H1 (cell line): ENCODE measurements around the gene VPS13A. TPM values are rescaled to one million over a fixed set of nuclear protein-coding genes. Genes with fewer than 3 reads are reported as not detected.

Experiments
- CTCF ChIA-PET: fragments of 300-600 bp; sonication (Branson Sonifier 250); formaldehyde crosslinking; loops from one replicate; lab custom pipeline; 2021; ENCODE audit not compliant: partially characterized antibody; lab: Charles Lee
- POLR2A ChIA-PET: fragments of 300-600 bp; sonication (Branson Sonifier 250); formaldehyde crosslinking; loops from one replicate; lab custom pipeline; 2021; ENCODE audit warnings: inconsistent platforms; ENCODE audit not compliant: partially characterized antibody; lab: Charles Lee
- DNase-seq, 2 experiments: peaks; one replicate each; pipeline versions ENCODE4 v3.0.0 to v3.0.0-alpha.2; 2010 to 2022; ENCODE audit warnings: low spot score in 2 of 2, low read depth in 1 of 2, mixed read lengths in 1 of 2
- FAIRE-seq: peaks from 2 replicates; lab custom pipeline; 2011; peaks lifted over from hg19 to GRCh38; lab: Jason Lieb, UNC
- H2AFZ ChIP-seq: 2 replicates; pipeline ENCODE4 v1.8.1; 2012; ENCODE audit warnings: low read length, inconsistent platforms
- H2AK5ac ChIP-seq: 2 replicates; pipeline ENCODE4 v1.6.1; 2013; ENCODE audit warnings: low read depth, low read length
- H2BK120ac ChIP-seq: replicated peaks from 2 replicates; pipeline ENCODE3; 2013; ENCODE audit warnings: low read depth, low read length, inconsistent platforms
- H2BK12ac ChIP-seq: 2 replicates; pipeline ENCODE4 v1.6.1; 2013; ENCODE audit warnings: low read depth, low read length
- H2BK15ac ChIP-seq: 2 replicates; pipeline ENCODE4 v1.6.1; 2013; ENCODE audit warnings: low read length
- H2BK20ac ChIP-seq: 2 replicates; pipeline ENCODE4 v1.6.1; 2013; ENCODE audit warnings: low read length
- H2BK5ac ChIP-seq: 2 replicates; pipeline ENCODE4 v1.6.1; 2013; ENCODE audit warnings: low read depth, low read length
- H3K14ac ChIP-seq: 2 replicates; pipeline ENCODE4 v1.6.1; 2013; ENCODE audit warnings: inconsistent platforms; ENCODE audit not compliant: insufficient read length
- H3K18ac ChIP-seq: 2 replicates; pipeline ENCODE4 v1.6.1; 2013; ENCODE audit warnings: low read length; ENCODE audit errors: extremely low read depth
- H3K23ac ChIP-seq: 2 replicates; pipeline ENCODE4 v1.6.1; 2013; ENCODE audit warnings: inconsistent platforms; ENCODE audit not compliant: insufficient read length
- H3K23me2 ChIP-seq: 2 replicates; pipeline ENCODE4 v1.6.1; 2013; ENCODE audit warnings: low read depth, low read length
- H3K27ac ChIP-seq: 2 replicates; pipeline ENCODE4 v1.6.1; 2011; ENCODE audit warnings: low read depth, low read length, inconsistent platforms
- H3K27me3 ChIP-seq, 4 experiments: replicated peaks in 1 of 4; 1 replicate in 1 of 4; 2 replicates in 3 of 4; pipeline versions ENCODE4 v1.6.1 to v1.8.1; 2011 to 2013; ENCODE audit warnings: low read length in 3 of 4, mild to moderate bottlenecking in 3 of 4, inconsistent platforms in 2 of 4, mixed read lengths in 2 of 4, moderate library complexity in 1 of 4; ENCODE audit not compliant: control insufficient read depth in 3 of 4, insufficient read depth in 3 of 4; ENCODE audit errors: extremely low read depth in 1 of 4
- H3K36me3 ChIP-seq, 4 experiments: 2 replicates each; pipeline versions ENCODE4 v1.6.1 to v1.8.1; 2011 to 2013; ENCODE audit warnings: mild to moderate bottlenecking in 4 of 4, low read length in 3 of 4, moderate library complexity in 2 of 4, control low read depth in 1 of 4, inconsistent platforms in 1 of 4; ENCODE audit not compliant: insufficient read depth in 4 of 4, control insufficient read depth in 2 of 4
- H3K4ac ChIP-seq: replicated peaks from 2 replicates; pipeline ENCODE3; 2013; ENCODE audit warnings: low read length, low read depth, mixed read lengths, inconsistent platforms; ENCODE audit not compliant: insufficient read length
- H3K4me1 ChIP-seq, 4 experiments: replicated peaks in 1 of 4; 1 replicate in 1 of 4; 2 replicates in 3 of 4; pipeline versions ENCODE4 v1.6.1 to v1.8.1; 2011 to 2013; ENCODE audit warnings: low read length in 3 of 4, inconsistent platforms in 2 of 4, mixed read lengths in 1 of 4; ENCODE audit not compliant: insufficient read depth in 4 of 4, control insufficient read depth in 3 of 4
- H3K4me2 ChIP-seq, 2 experiments: 2 replicates each; pipeline versions ENCODE4 v1.6.1 to v1.8.1; 2011 to 2013; ENCODE audit warnings: low read depth in 2 of 2, low read length in 2 of 2, control low read depth in 1 of 2, inconsistent platforms in 1 of 2, mild to moderate bottlenecking in 1 of 2; ENCODE audit not compliant: insufficient read depth in 1 of 2
- H3K4me3 ChIP-seq, 4 experiments: fragments of 200-600, 300-600 bp in 1 of 4; sonication (generic), shearing (Covaris generic), sonication (Bioruptor Twin) in 1 of 4; 2 replicates each; pipeline versions ENCODE4 v1.5.1 to v1.8.1; 2011 to 2016; ENCODE audit warnings: low read length in 4 of 4, low read depth in 3 of 4, control low read depth in 2 of 4, inconsistent platforms in 2 of 4, mild to moderate bottlenecking in 2 of 4, mixed read lengths in 1 of 4, moderate library complexity in 1 of 4; ENCODE audit not compliant: insufficient read depth in 2 of 4; ENCODE audit errors: extremely low read depth in 1 of 4
- H3K56ac ChIP-seq: replicated peaks from 2 replicates; pipeline ENCODE3; 2013; ENCODE audit warnings: low read depth, mild to moderate bottlenecking, mixed read lengths, low read length, inconsistent platforms; ENCODE audit not compliant: insufficient read length
- H3K79me1 ChIP-seq: 2 replicates; pipeline ENCODE4 v1.6.1; 2013; ENCODE audit warnings: low read depth, low read length, control low read depth
- H3K79me2 ChIP-seq, 2 experiments: 2 replicates each; pipeline versions ENCODE4 v1.6.1 to v1.8.1; 2012 to 2013; ENCODE audit warnings: low read length in 2 of 2, mild to moderate bottlenecking in 2 of 2, inconsistent platforms in 1 of 2; ENCODE audit not compliant: insufficient read depth in 2 of 2, control insufficient read depth in 1 of 2
- H3K9ac ChIP-seq, 4 experiments: replicated peaks in 1 of 4; 1 replicate in 1 of 4; 2 replicates in 3 of 4; pipeline versions ENCODE4 v1.6.1 to v1.8.1; 2011 to 2013; ENCODE audit warnings: low read depth in 3 of 4, low read length in 3 of 4, control low read depth in 2 of 4, mild to moderate bottlenecking in 2 of 4, moderate library complexity in 2 of 4, inconsistent platforms in 1 of 4; ENCODE audit errors: extremely low read depth in 1 of 4
- H3K9me3 ChIP-seq, 2 experiments: 2 replicates each; pipeline versions ENCODE4 v1.6.1 to v1.8.1; 2012 to 2013; ENCODE audit warnings: mild to moderate bottlenecking in 2 of 2, moderate library complexity in 2 of 2, control low read depth in 1 of 2, inconsistent platforms in 1 of 2, low read depth in 1 of 2, low read length in 1 of 2, mixed read lengths in 1 of 2; ENCODE audit not compliant: insufficient read depth in 2 of 2
- H4K20me1 ChIP-seq, 2 experiments: replicated peaks in 1 of 2; 2 replicates each; pipeline versions ENCODE3 to v1.8.1; 2011 to 2013; ENCODE audit warnings: inconsistent platforms in 2 of 2, low read length in 2 of 2, mild to moderate bottlenecking in 1 of 2; ENCODE audit not compliant: insufficient read depth in 2 of 2, control insufficient read depth in 1 of 2
- H4K5ac ChIP-seq: 2 replicates; pipeline ENCODE4 v1.6.1; 2013; ENCODE audit warnings: low read length, low read depth, mixed read lengths, inconsistent platforms; ENCODE audit not compliant: insufficient read length
- H4K8ac ChIP-seq: 2 replicates; pipeline ENCODE4 v1.8.0; 2013; ENCODE audit warnings: mild to moderate bottlenecking, moderate library complexity, low read length, inconsistent platforms; ENCODE audit not compliant: insufficient read depth; ENCODE audit errors: extremely low read depth
- H4K91ac ChIP-seq: replicated peaks from 2 replicates; pipeline ENCODE3; 2013; ENCODE audit warnings: low read length, mixed read lengths, inconsistent platforms; ENCODE audit not compliant: insufficient read length
- ASH2L ChIP-seq: fragments of 200-600, 300-600 bp; sonication (generic); IDR thresholded peaks from one replicate; pipeline ENCODE4 v1.7.1; 2017; ENCODE audit warnings: low read length
- BACH1 ChIP-seq: IDR thresholded peaks from 2 replicates; pipeline ENCODE4 v1.6.1; 2012; ENCODE audit warnings: low read length, improper control_type of control experiment
- CBX8 ChIP-seq: fragments of 300-800, 300-1000 bp; sonication (generic); IDR thresholded peaks from 2 replicates; pipeline ENCODE4 v1.7.1; 2016; ENCODE audit warnings: low read depth, low read length, borderline replicate concordance
- CTBP2 ChIP-seq: IDR thresholded peaks from 2 replicates; pipeline ENCODE4 v1.7.0; 2011; ENCODE audit warnings: borderline replicate concordance, mild to moderate bottlenecking, moderate library complexity, mixed read lengths, low read length; ENCODE audit not compliant: insufficient read depth, insufficient read length
- JUN ChIP-seq: IDR thresholded peaks from 2 replicates; pipeline ENCODE4 v1.6.1; 2011; ENCODE audit warnings: low read depth, mild to moderate bottlenecking, improper control_type of control experiment, low read length
- KDM4A ChIP-seq: IDR thresholded peaks from one replicate; pipeline ENCODE4 v1.7.1; 2012; ENCODE audit warnings: low read depth, mild to moderate bottlenecking, moderate library complexity, low read length, inconsistent platforms; ENCODE audit not compliant: severe bottlenecking
- NANOG ChIP-seq: IDR thresholded peaks from 2 replicates; pipeline ENCODE4 v1.6.1; 2011; ENCODE audit warnings: low read length, low read depth, mild to moderate bottlenecking, inconsistent platforms; ENCODE audit not compliant: insufficient read depth, poor library complexity, severe bottlenecking
- PHF8 ChIP-seq: fragments of 200-600 bp; sonication (generic); conservative IDR thresholded peaks from 2 replicates; pipeline ENCODE4 v1.7.1; 2012; ENCODE audit warnings: low read depth, mild to moderate bottlenecking, inconsistent platforms, low read length, moderate library complexity
- RFX5 ChIP-seq: IDR thresholded peaks from 2 replicates; pipeline ENCODE4 v1.6.1; 2011; ENCODE audit warnings: low read depth, low read length, improper control_type of control experiment, borderline replicate concordance
- SP1 ChIP-seq: IDR thresholded peaks from 2 replicates; pipeline ENCODE4 v1.6.1; 2011; ENCODE audit warnings: low read depth, low read length
- TAF1 ChIP-seq: IDR thresholded peaks from 2 replicates; pipeline ENCODE4 v1.6.1; 2011; ENCODE audit warnings: mild to moderate bottlenecking, low read depth, low read length
- TEAD4 ChIP-seq: IDR thresholded peaks from 2 replicates; pipeline ENCODE4 v1.6.1; 2012; ENCODE audit warnings: low read depth, low read length, inconsistent platforms, mixed read lengths
- WGBS, 2 experiments: shearing (Covaris generic) in 1 of 2; methylation state at CpG; one replicate each; pipeline versions ENCODE4 v1.1.6 to v1.1.7; 2013 to 2015; ENCODE audit warnings: low lambda C conversion rate in 2 of 2, mixed read lengths in 2 of 2, inconsistent platforms in 1 of 2, low coverage in 1 of 2, missing lambda C conversion rate in 1 of 2; ENCODE audit not compliant: insufficient replicate concordance in 2 of 2, insufficient coverage in 1 of 2, insufficient read length in 1 of 2; ENCODE audit errors: extremely low coverage in 1 of 2, missing lambda C conversion rate in 1 of 2; 5-methylcytosine and 5-hydroxymethylcytosine counted together
- polyA plus RNA-seq, 7 experiments: library from polyadenylated mRNA; depleted of rRNA in 3 of 7; stranded (reverse) in 5 of 7; unstranded in 2 of 7; fragments of >200 nt in 5 of 7; fragments of 200-250 nt in 2 of 7; gene quantifications; 1 replicate in 5 of 7; 2 replicates in 1 of 7; 4 replicates in 1 of 7; pipeline versions ENCODE4 v1.2.1 to v1.2.3, GENCODE V29; 2011 to 2013; ENCODE audit warnings: missing spikeins in 2 of 7, mixed read lengths in 2 of 7
- total RNA-seq: library from RNA; stranded (reverse); fragmentation: NEBNext Ultra II Directional; extraction: Animal tissue kit (Norgen Biotek cat#: 25700); gene quantifications from 2 replicates; pipeline ENCODE4 v1.2.1, GENCODE V29; 2021
- TF ChIP-seq, protein P1 (sequence below): IDR thresholded peaks from 2 replicates; pipeline ENCODE4 v1.6.1; 2012; ENCODE audit warnings: low read length, inconsistent platforms

VPS13A gene
- total and polyA plus RNA-seq, 2 of the 8 experiments (the other 6 are each of a cell fraction or from before 2014, with no cell fraction given): 6.0 to 36.5 TPM

DNA sequence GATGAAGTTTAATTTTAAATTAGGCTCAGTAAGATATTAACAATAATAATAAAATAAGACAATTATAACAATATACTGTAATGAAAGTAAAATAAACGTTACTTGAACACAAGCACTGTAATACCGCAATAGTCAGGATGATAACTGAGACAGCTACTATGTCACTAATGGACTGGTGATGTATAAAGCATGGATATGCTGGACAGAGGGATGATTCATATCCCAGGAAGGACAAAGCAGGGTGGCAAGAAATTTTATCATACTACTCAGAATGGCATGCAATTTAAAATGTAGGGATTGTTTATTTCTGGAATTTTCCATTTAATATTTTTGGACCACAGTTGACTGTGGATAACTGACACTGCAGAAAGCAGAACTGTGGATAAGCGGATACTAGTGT lies 196.9 kb downstream of the VPS13A start:
- no peak overlapping the region for H2AK5ac ChIP-seq
- no peak overlapping the region for H3K4ac ChIP-seq
- no peak overlapping the region for H4K8ac ChIP-seq
- H3K79me1 ChIP-seq: no peaks in the 10 kb centered on the region
- no peaks in the 10 kb centered on the region for H4K20me1 ChIP-seq
- DNase-seq (no peak), FAIRE-seq (no peak)
- no peaks in the 10 kb centered on the region for H3K79me2 ChIP-seq
- no peaks in the 10 kb centered on the region for H3K9me3 ChIP-seq
- no peak overlapping the region for H2AFZ ChIP-seq
- no peak overlapping the region for H3K56ac ChIP-seq
- CTCF ChIA-PET: interaction anchor here (1.5 kb wide), 1 partner anchor 82 kb away, joined by 5 read pairs; no protein-coding TSS in a partner anchor
- 90% methylated on average over 3 of the region's 3 CpGs; no CpG with 5 or more reads in 1 of the 2 experiments for WGBS, 2 experiments
- no peak overlapping the region for H3K27ac ChIP-seq
- H3K4me2 ChIP-seq: no peak overlapping the region
- no peak overlapping the region for H2BK5ac ChIP-seq
- no peak overlapping the region for H4K5ac ChIP-seq
- H3K9ac ChIP-seq: no peak overlapping the region
- H2BK120ac ChIP-seq: no peak overlapping the region
- no peak overlapping the region for H4K91ac ChIP-seq
- no peak overlapping the region for H3K18ac ChIP-seq
- no peak overlapping the region for H2BK20ac ChIP-seq
- H2BK12ac ChIP-seq: no peak overlapping the region
- H3K23ac ChIP-seq: no peak overlapping the region
- peaks cover 3 to 15% (median 9%) of the 10 kb centered on the region in 4 experiments; a peak in 5 of 8 replicates for H3K36me3 ChIP-seq
- POLR2A ChIA-PET: no interaction called here
- no peak overlapping the region for H3K4me3 ChIP-seq
- no peaks in the 10 kb centered on the region for H3K27me3 ChIP-seq
- peaks cover 0 to 5% (median 0%) of the 10 kb centered on the region in 4 experiments; a peak in 1 of 7 replicates for H3K4me1 ChIP-seq
- no peaks in the 10 kb centered on the region for H3K23me2 ChIP-seq
- H2BK15ac ChIP-seq: no peak overlapping the region
- no peak overlapping the region for H3K14ac ChIP-seq
- no peak for TF ChIP-seq SP1
- TF ChIP-seq CTBP2: no peak
- TF ChIP-seq PHF8: no peak
- TF ChIP-seq BACH1: no peak
- TF ChIP-seq KDM4A: no peak
- TF ChIP-seq, protein P1, sequence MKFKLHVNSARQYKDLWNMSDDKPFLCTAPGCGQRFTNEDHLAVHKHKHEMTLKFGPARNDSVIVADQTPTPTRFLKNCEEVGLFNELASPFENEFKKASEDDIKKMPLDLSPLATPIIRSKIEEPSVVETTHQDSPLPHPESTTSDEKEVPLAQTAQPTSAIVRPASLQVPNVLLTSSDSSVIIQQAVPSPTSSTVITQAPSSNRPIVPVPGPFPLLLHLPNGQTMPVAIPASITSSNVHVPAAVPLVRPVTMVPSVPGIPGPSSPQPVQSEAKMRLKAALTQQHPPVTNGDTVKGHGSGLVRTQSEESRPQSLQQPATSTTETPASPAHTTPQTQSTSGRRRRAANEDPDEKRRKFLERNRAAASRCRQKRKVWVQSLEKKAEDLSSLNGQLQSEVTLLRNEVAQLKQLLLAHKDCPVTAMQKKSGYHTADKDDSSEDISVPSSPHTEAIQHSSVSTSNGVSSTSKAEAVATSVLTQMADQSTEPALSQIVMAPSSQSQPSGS: no peak
- no peak for TF ChIP-seq CBX8
- TF ChIP-seq NANOG: no peak
- no peak for TF ChIP-seq RFX5
- no peak for TF ChIP-seq ASH2L
- TF ChIP-seq TEAD4: no peak
- no peak for TF ChIP-seq JUN
- TF ChIP-seq TAF1: no peak
